ENCODE results near the gene OCA2.
"Not testable (repeated sequence)": the region's sequence is repeated elsewhere in the genome, so short reads cannot be mapped to it uniquely, and the experiment has no call there.

Gene OCA2

GRCh38 chr15:27855137-27855536 is 244.0 kb downstream of the OCA2 start:
- Histone ChIP-seq H3K36me3 (ENCODE audit: control insufficient read depth, insufficient read depth, low read length) (no peaks in the 10 kb centered on the region), H3K27ac (ENCODE audit: low read depth, low read length, severe bottlenecking) (no peak overlapping the region), H3K4me3 (ENCODE audit: extremely low read depth, insufficient read depth, low read length, poor library complexity, severe bottlenecking) (no peak overlapping the region), H3K4me1 (ENCODE audit: control insufficient read depth, insufficient read depth, low read length, poor library complexity, severe bottlenecking) (peaks cover 2% of the 10 kb centered on the region), H3K9me3 (ENCODE audit: control insufficient read depth, low read length) (no peaks in the 10 kb centered on the region)
- 86 to 100% methylated on average over 4 of the region's 4 CpGs for WGBS, 2 experiments (ENCODE audit: insufficient coverage in 2 of 2)

GRCh38 chr15:27854601-27855000 is 244.5 kb downstream of the OCA2 start:
- H3K9me3 ChIP-seq (ENCODE audit: control insufficient read depth, low read length) = no peaks in the 10 kb centered on the region
- no peak overlapping the region for H3K27ac ChIP-seq (ENCODE audit: low read depth, low read length, severe bottlenecking)
- H3K4me3 ChIP-seq (ENCODE audit: extremely low read depth, insufficient read depth, low read length, poor library complexity, severe bottlenecking) = no peak overlapping the region
- no peaks in the 10 kb centered on the region for H3K36me3 ChIP-seq (ENCODE audit: control insufficient read depth, insufficient read depth, low read length)
- peaks cover 2% of the 10 kb centered on the region for H3K4me1 ChIP-seq (ENCODE audit: control insufficient read depth, insufficient read depth, low read length, poor library complexity, severe bottlenecking)
- 92 to 100% methylated on average over 6 to 7 of the region's 10 CpGs for WGBS, 2 experiments (ENCODE audit: insufficient coverage in 2 of 2)

GRCh38 chr15:27853624-27854455 is 245.3 kb downstream of the OCA2 start:
- Histone ChIP-seq H3K4me3 (ENCODE audit: extremely low read depth, insufficient read depth, low read length, poor library complexity, severe bottlenecking) (no peak overlapping the region), H3K27ac (ENCODE audit: low read depth, low read length, severe bottlenecking) (no peak overlapping the region), H3K9me3 (ENCODE audit: control insufficient read depth, low read length) (no peaks in the 10 kb centered on the region), H3K36me3 (ENCODE audit: control insufficient read depth, insufficient read depth, low read length) (no peaks in the 10 kb centered on the region), H3K4me1 (ENCODE audit: control insufficient read depth, insufficient read depth, low read length, poor library complexity, severe bottlenecking) (peaks cover 2% of the 10 kb centered on the region)
- WGBS, 2 experiments (ENCODE audit: insufficient coverage in 2 of 2) = 90 to 100% methylated on average over 8 to 11 of the region's 15 CpGs

GRCh38 chr15:27851858-27852210 is 247.3 kb downstream of the OCA2 start:
- Histone ChIP-seq H3K4me1 (ENCODE audit: control insufficient read depth, insufficient read depth, low read length, poor library complexity, severe bottlenecking) (peaks cover 2% of the 10 kb centered on the region), H3K9me3 (ENCODE audit: control insufficient read depth, low read length) (no peaks in the 10 kb centered on the region), H3K27ac (ENCODE audit: low read depth, low read length, severe bottlenecking) (no peak overlapping the region), H3K36me3 (ENCODE audit: control insufficient read depth, insufficient read depth, low read length) (no peaks in the 10 kb centered on the region), H3K4me3 (ENCODE audit: extremely low read depth, insufficient read depth, low read length, poor library complexity, severe bottlenecking) (no peak overlapping the region)
- 57 to 73% methylated on average over 4 of the region's 4 CpGs for WGBS, 2 experiments (ENCODE audit: insufficient coverage in 2 of 2)

GRCh38 chr15:27850981-27851857 is 247.9 kb downstream of the OCA2 start:
- WGBS, 2 experiments (ENCODE audit: insufficient coverage in 2 of 2) = 90 to 97% methylated on average over 13 to 14 of the region's 17 CpGs
- Histone ChIP-seq H3K9me3 (ENCODE audit: control insufficient read depth, low read length) (no peaks in the 10 kb centered on the region), H3K4me1 (ENCODE audit: control insufficient read depth, insufficient read depth, low read length, poor library complexity, severe bottlenecking) (peaks cover 5% of the 10 kb centered on the region), H3K36me3 (ENCODE audit: control insufficient read depth, insufficient read depth, low read length) (no peaks in the 10 kb centered on the region), H3K4me3 (ENCODE audit: extremely low read depth, insufficient read depth, low read length, poor library complexity, severe bottlenecking) (no peak overlapping the region), H3K27ac (ENCODE audit: low read depth, low read length, severe bottlenecking) (no peak overlapping the region)

GRCh38 chr15:27850050-27850449 is 249.1 kb downstream of the OCA2 start:
- Histone ChIP-seq H3K27ac (ENCODE audit: low read depth, low read length, severe bottlenecking) (no peak overlapping the region), H3K36me3 (ENCODE audit: control insufficient read depth, insufficient read depth, low read length) (no peaks in the 10 kb centered on the region), H3K4me3 (ENCODE audit: extremely low read depth, insufficient read depth, low read length, poor library complexity, severe bottlenecking) (no peak overlapping the region), H3K4me1 (ENCODE audit: control insufficient read depth, insufficient read depth, low read length, poor library complexity, severe bottlenecking) (peaks cover 8% of the 10 kb centered on the region), H3K9me3 (ENCODE audit: control insufficient read depth, low read length) (no peaks in the 10 kb centered on the region)
- 82 to 87% methylated on average over 4 of the region's 5 CpGs for WGBS, 2 experiments (ENCODE audit: insufficient coverage in 2 of 2)

- H3K9me3 ChIP-seq (ENCODE audit: control insufficient read depth, low read length); H3K27ac ChIP-seq (ENCODE audit: low read depth, low read length, severe bottlenecking); H3K4me3 ChIP-seq (ENCODE audit: extremely low read depth, insufficient read depth, low read length, poor library complexity, severe bottlenecking); H3K36me3 ChIP-seq (ENCODE audit: control insufficient read depth, insufficient read depth, low read length): not testable (repeated sequence)
- 76 to 86% methylated on average over 5 of the region's 5 CpGs for WGBS, 2 experiments (ENCODE audit: insufficient coverage in 2 of 2)
- peaks cover 19% of the 10 kb centered on the region for H3K4me1 ChIP-seq (ENCODE audit: control insufficient read depth, insufficient read depth, low read length, poor library complexity, severe bottlenecking)
These were observed 250.2 kb downstream of the OCA2 start for GRCh38 chr15:27848936-27849335.

- peaks cover 26% of the 10 kb centered on the region for H3K4me1 ChIP-seq (ENCODE audit: control insufficient read depth, insufficient read depth, low read length, poor library complexity, severe bottlenecking)
- 89 to 92% methylated on average over 10 to 15 of the region's 15 CpGs for WGBS, 2 experiments (ENCODE audit: insufficient coverage in 2 of 2)
- no peaks in the 10 kb centered on the region for H3K9me3 ChIP-seq (ENCODE audit: control insufficient read depth, low read length)
- H3K4me3 ChIP-seq (ENCODE audit: extremely low read depth, insufficient read depth, low read length, poor library complexity, severe bottlenecking) = no peak overlapping the region
- no peak overlapping the region for H3K27ac ChIP-seq (ENCODE audit: low read depth, low read length, severe bottlenecking)
- H3K36me3 ChIP-seq (ENCODE audit: control insufficient read depth, insufficient read depth, low read length) = no peaks in the 10 kb centered on the region
These were observed 251.1 kb downstream of the OCA2 start for GRCh38 chr15:27847775-27848710.

GRCh38 chr15:27846722-27847395 is 252.3 kb downstream of the OCA2 start:
- Histone ChIP-seq H3K36me3 (ENCODE audit: control insufficient read depth, insufficient read depth, low read length) (no peaks in the 10 kb centered on the region), H3K9me3 (ENCODE audit: control insufficient read depth, low read length) (no peaks in the 10 kb centered on the region), H3K4me3 (ENCODE audit: extremely low read depth, insufficient read depth, low read length, poor library complexity, severe bottlenecking) (no peak overlapping the region), H3K4me1 (ENCODE audit: control insufficient read depth, insufficient read depth, low read length, poor library complexity, severe bottlenecking) (peaks cover 32% of the 10 kb centered on the region), H3K27ac (ENCODE audit: low read depth, low read length, severe bottlenecking) (no peak overlapping the region)
- 82 to 89% methylated on average over 5 to 10 of the region's 10 CpGs for WGBS, 2 experiments (ENCODE audit: insufficient coverage in 2 of 2)

Data from mesodermal cell (in vitro differentiated cells).